Activated T-helper 2 cell treated with anti-CD3 and anti-CD28 coated beads, Interferon-gamma antibody, Interleukin-2, Interleukin-4, amounts not matched to agents 10 μg/mL and 5 μg/mL and 100 μg/mL, durations not matched to agents 14 hours and 24 hours and 36 hours (primary cell): ENCODE results near the gene PTPRU. TPM values are rescaled to one million over a fixed set of nuclear protein-coding genes. Genes with fewer than 3 reads are reported as not detected.

ENCODE experiments used
- DNase-seq: peaks from one replicate; pipeline ENCODE4 v3.0.0; 2021; ENCODE audit warnings: low spot score
- H3K27ac Mint-ChIP-seq: one replicate; pipeline ENCODE4 v1.8.0; 2021; ENCODE audit warnings: mixed read lengths
- H3K27me3 Mint-ChIP-seq: one replicate; pipeline ENCODE4 v1.8.0; 2021; ENCODE audit warnings: low read depth, mixed read lengths
- H3K36me3 Mint-ChIP-seq: one replicate; pipeline ENCODE4 v1.8.0; 2021; ENCODE audit warnings: low read depth, mixed read lengths
- H3K4me1 Mint-ChIP-seq: one replicate; pipeline ENCODE4 v1.8.0; 2021; ENCODE audit warnings: low read depth, mixed read lengths
- H3K4me3 Mint-ChIP-seq: one replicate; pipeline ENCODE4 v1.8.0; 2021; ENCODE audit warnings: low read depth, mild to moderate bottlenecking, moderate library complexity, mixed read lengths
- H3K9me3 Mint-ChIP-seq: one replicate; pipeline ENCODE4 v1.8.0; 2021; ENCODE audit warnings: mixed read lengths
- intact Hi-C: fragments of 100-400 bp; cut with micrococcal nuclease; formaldehyde crosslinking; loops from one replicate; pipeline ENCODE4 v1.15.1; 2023
- total RNA-seq: library from RNA; stranded (reverse); gene quantifications from 2 replicates; pipeline ENCODE4 v1.2.3, GENCODE V29; 2022

Gene PTPRU
- total RNA-seq, 1 donor from 2014 or later: 0.30 TPM

- Mint-ChIP-seq H3K9me3 (no peaks in the 10 kb centered on the region), H3K4me1 (no peaks in the 10 kb centered on the region), H3K36me3 (no peaks in the 10 kb centered on the region), H3K27ac (no peak overlapping the region), H3K4me3 (no peak overlapping the region), H3K27me3 (peaks cover 3% of the 10 kb centered on the region)
- no peak for DNase-seq
- intact Hi-C loops: no loop called here
Observed at GRCh38 chr1:29357452-29357851, 121.1 kb downstream of the PTPRU start.

GRCh38 chr1:29358183-29358582 is 121.9 kb downstream of the PTPRU start:
- no peak for DNase-seq

DNA sequence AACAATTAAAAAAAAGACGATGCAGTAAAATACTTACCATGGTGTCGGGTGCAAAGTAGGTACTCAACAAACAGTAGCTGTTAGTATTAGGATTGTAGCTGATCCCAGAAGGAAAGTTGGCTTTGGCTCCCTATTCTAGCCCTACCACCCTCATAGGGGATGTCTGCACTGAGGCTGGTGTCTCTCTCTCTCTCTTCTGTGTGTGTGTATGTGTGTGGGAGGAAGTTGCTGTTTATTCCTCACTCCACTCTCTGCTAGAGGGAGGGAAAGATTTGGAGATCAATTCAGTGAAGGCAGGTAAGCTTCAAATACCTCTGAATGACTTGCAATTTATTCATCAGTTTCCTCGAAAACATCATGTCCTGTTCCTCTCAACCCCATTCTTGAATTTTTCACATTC is 124.4 kb downstream of the PTPRU start:
- Mint-ChIP-seq H3K9me3 (no peaks in the 10 kb centered on the region), H3K36me3 (no peaks in the 10 kb centered on the region)

More at GRCh38 chr1:29358183-29358582, 121.9 kb downstream of the PTPRU start:
- Mint-ChIP-seq H3K4me3 (no peak overlapping the region), H3K4me1 (no peaks in the 10 kb centered on the region), H3K27ac (no peak overlapping the region), H3K36me3 (no peaks in the 10 kb centered on the region), H3K9me3 (no peaks in the 10 kb centered on the region), H3K27me3 (peaks cover 3% of the 10 kb centered on the region)
- intact Hi-C loops: no loop called here

GRCh38 chr1:29361686-29362085 is 125.4 kb downstream of the PTPRU start:
- H3K27ac Mint-ChIP-seq: no peak overlapping the region
- intact Hi-C loops: no loop called here
- H3K36me3 Mint-ChIP-seq: no peaks in the 10 kb centered on the region
- H3K4me3 Mint-ChIP-seq: no peak overlapping the region
- H3K9me3 Mint-ChIP-seq: no peaks in the 10 kb centered on the region
- peaks cover 3% of the 10 kb centered on the region for H3K27me3 Mint-ChIP-seq
- no peak for DNase-seq
- no peaks in the 10 kb centered on the region for H3K4me1 Mint-ChIP-seq

More for the DNA sequence above, 124.4 kb downstream of the PTPRU start:
- Mint-ChIP-seq H3K27me3 (peaks cover 3% of the 10 kb centered on the region), H3K4me1 (no peaks in the 10 kb centered on the region), H3K27ac (no peak overlapping the region), H3K4me3 (no peak overlapping the region)
- DNase-seq: no peak
- intact Hi-C loops: no loop called here

GRCh38 chr1:29362116-29362515 is 125.8 kb downstream of the PTPRU start:
- H3K4me3 Mint-ChIP-seq: no peak overlapping the region
- intact Hi-C loops: no loop called here

GRCh38 chr1:29362764-29363163 is 126.4 kb downstream of the PTPRU start:
- DNase-seq: no peak
- H3K27me3 Mint-ChIP-seq: peaks cover 3% of the 10 kb centered on the region
- no peaks in the 10 kb centered on the region for H3K36me3 Mint-ChIP-seq
- no peaks in the 10 kb centered on the region for H3K9me3 Mint-ChIP-seq
- no peaks in the 10 kb centered on the region for H3K4me1 Mint-ChIP-seq
- no peak overlapping the region for H3K4me3 Mint-ChIP-seq
- H3K27ac Mint-ChIP-seq: no peak overlapping the region
- intact Hi-C loops: no loop called here

More at GRCh38 chr1:29362116-29362515, 125.8 kb downstream of the PTPRU start:
- Mint-ChIP-seq H3K4me1 (no peaks in the 10 kb centered on the region), H3K27ac (no peak overlapping the region), H3K27me3 (peaks cover 3% of the 10 kb centered on the region), H3K9me3 (no peaks in the 10 kb centered on the region), H3K36me3 (no peaks in the 10 kb centered on the region)
- DNase-seq: no peak

DNA sequence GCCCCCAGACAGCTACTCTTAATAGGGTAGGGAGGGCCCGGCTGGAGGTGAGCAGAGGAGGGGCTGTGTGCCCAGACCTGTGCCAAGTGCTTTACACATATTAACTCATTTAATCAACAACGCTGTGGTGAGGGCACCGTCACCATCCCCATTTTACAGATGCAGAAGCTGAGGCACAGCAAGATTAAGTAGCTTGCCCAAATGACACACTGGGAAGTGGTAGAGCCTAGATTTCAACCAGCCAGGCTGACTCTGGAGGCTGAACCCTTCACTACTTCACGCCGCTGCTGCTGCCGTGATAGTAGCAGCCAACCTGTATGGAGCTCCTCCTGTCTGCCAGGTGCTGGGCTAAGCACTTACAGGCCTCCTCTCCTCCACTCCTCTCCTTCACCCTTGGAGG is 127.2 kb downstream of the PTPRU start:
- Mint-ChIP-seq H3K9me3 (no peaks in the 10 kb centered on the region), H3K4me3 (no peak overlapping the region), H3K27ac (no peak overlapping the region), H3K4me1 (no peaks in the 10 kb centered on the region), H3K36me3 (no peaks in the 10 kb centered on the region), H3K27me3 (peaks cover 3% of the 10 kb centered on the region)
- no peak for DNase-seq
- intact Hi-C loops: no loop called here

- no peak for DNase-seq
- Mint-ChIP-seq H3K4me1 (no peaks in the 10 kb centered on the region), H3K27me3 (peaks cover 3% of the 10 kb centered on the region), H3K36me3 (no peaks in the 10 kb centered on the region), H3K27ac (no peak overlapping the region), H3K4me3 (no peak overlapping the region), H3K9me3 (no peaks in the 10 kb centered on the region)
- intact Hi-C loops: no loop called here
Observed at GRCh38 chr1:29364101-29364678, 127.9 kb downstream of the PTPRU start.

DNA sequence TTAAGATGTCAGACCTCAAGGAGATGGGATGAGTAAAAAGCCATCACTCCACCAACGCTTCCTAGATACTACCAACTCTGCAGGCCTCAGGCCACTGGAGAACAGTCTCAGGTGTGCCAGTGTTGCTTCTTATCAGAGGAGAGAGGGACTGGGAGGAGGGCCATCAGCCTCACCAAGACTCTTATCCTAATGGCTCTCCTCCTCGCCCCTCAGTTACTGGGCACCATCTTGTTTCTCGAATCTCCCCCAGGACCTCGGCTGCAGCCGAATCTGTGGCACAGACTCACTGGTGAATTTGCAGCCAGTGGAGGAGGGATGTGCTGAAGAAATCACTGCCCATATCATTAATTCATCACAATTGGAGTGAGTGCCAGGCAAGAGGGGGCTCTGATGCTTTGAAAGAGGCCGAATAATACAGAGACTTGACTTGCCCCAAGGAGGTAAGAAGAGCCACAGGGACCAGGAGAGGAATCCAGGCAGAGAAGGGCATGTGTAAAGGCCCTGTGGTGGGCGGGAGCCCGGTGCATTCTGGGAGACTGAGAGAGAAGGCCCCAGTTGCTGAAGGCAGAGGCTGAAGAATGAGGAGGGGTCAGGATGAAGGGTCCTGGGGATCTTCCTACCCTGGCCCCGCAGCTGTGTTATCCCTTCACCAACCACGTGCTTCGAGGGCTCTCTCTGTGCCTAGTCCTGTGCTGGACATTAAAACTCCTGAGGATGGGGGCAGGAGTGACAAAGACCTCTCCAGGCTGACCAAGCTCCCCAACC is 129.8 kb downstream of the PTPRU start:
- Mint-ChIP-seq H3K27ac (no peak overlapping the region), H3K36me3 (no peaks in the 10 kb centered on the region), H3K27me3 (peaks cover 2% of the 10 kb centered on the region), H3K9me3 (no peaks in the 10 kb centered on the region), H3K4me1 (no peaks in the 10 kb centered on the region), H3K4me3 (no peak overlapping the region)
- intact Hi-C loops: no loop called here
- no peak for DNase-seq

DNA sequence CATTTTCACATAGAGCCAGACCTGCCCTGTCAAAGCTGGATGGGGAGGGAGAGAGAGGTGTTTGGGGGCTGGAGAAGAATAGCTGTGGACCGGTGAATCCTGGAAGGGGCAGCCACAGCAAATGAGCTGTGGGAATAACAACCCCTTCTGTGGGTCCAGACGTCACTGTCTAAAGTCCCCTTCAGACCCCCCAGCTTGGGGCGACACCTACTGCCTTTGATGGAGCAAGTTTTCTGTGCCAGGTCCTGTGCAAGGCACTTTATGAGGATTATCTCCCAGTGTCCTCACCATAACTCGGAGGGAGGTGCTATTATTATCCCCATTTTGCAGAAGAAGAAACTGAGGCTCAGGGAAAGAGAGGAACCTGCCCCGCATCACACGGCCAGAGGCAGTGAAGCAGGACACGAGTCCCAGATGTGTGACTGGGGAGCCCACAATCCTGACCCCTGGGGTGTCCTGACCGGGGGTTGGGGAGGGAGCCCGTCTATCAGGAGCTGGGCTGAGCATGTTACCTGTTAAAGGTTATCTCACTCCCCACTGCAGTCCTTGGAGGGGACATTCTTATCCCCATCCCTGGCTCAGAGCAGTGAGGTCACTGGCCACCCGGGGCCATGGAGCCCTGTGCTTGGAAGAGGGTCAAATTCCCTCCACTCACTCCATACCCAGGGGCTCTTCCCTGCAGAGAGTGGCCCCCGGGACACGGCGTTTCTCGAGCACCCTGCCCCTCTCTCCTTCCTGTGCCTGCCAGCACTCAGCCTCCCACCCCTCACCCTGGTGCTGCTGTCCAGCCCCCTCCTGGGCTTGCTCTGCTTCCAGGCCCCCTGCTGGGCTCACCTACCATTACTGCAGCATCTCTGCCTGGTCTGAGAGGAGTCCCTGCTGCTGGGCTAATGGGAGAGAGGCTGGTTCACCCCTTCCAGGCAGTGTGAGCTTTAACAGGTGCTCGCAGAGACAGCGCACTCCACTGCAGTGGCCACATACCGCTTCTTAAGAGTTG is 132.9 kb downstream of the PTPRU start:
- no peak overlapping the region for H3K27ac Mint-ChIP-seq
- no peaks in the 10 kb centered on the region for H3K9me3 Mint-ChIP-seq
- no peaks in the 10 kb centered on the region for H3K36me3 Mint-ChIP-seq
- no peaks in the 10 kb centered on the region for H3K4me1 Mint-ChIP-seq
- no peak for DNase-seq
- peaks cover 11% of the 10 kb centered on the region for H3K27me3 Mint-ChIP-seq
- H3K4me3 Mint-ChIP-seq: no peak overlapping the region
- intact Hi-C loops: no loop called here

- Mint-ChIP-seq H3K4me3 (no peak overlapping the region), H3K36me3 (no peaks in the 10 kb centered on the region), H3K4me1 (no peaks in the 10 kb centered on the region), H3K9me3 (no peaks in the 10 kb centered on the region), H3K27me3 (peaks cover 17% of the 10 kb centered on the region), H3K27ac (no peak overlapping the region)
- intact Hi-C loops: no loop called here
- DNase-seq: no peak
Observed at GRCh38 chr1:29370067-29370466, 133.7 kb downstream of the PTPRU start.

GRCh38 chr1:29371332-29371731 is 135.0 kb downstream of the PTPRU start:
- H3K27ac Mint-ChIP-seq: no peak overlapping the region
- no peak for DNase-seq
- no peaks in the 10 kb centered on the region for H3K36me3 Mint-ChIP-seq
- peaks cover 21% of the 10 kb centered on the region for H3K27me3 Mint-ChIP-seq
- no peaks in the 10 kb centered on the region for H3K4me1 Mint-ChIP-seq
- intact Hi-C loops: no loop called here
- no peaks in the 10 kb centered on the region for H3K9me3 Mint-ChIP-seq
- no peak overlapping the region for H3K4me3 Mint-ChIP-seq
